Keratinocyte (primary cell): ENCODE results near the gene BLMH. TPM values are rescaled to one million over a fixed set of nuclear protein-coding genes. Genes with fewer than 3 reads are reported as not detected.

Experiments
- DNase-seq: peaks from one replicate; pipeline ENCODE4 v3.0.0-alpha.2; 2011; ENCODE audit warnings: low read depth, missing footprints, low spot score
- FAIRE-seq: peaks from 2 replicates; lab custom pipeline; 2011; peaks lifted over from hg19 to GRCh38; lab: Jason Lieb, UNC
- H2AFZ ChIP-seq: 2 replicates; pipeline ENCODE4 v1.6.0; 2012; ENCODE audit warnings: low read length, control low read depth, inconsistent platforms; ENCODE audit not compliant: control insufficient read depth
- H3K27ac ChIP-seq: 2 replicates; pipeline ENCODE4 v1.5.1; 2011; ENCODE audit warnings: low read length; ENCODE audit not compliant: control insufficient read depth, insufficient read depth
- H3K27me3 ChIP-seq: 3 replicates; pipeline ENCODE4 v1.6.0; 2011; ENCODE audit warnings: low read length; ENCODE audit not compliant: control insufficient read depth, insufficient read depth; ENCODE audit errors: extremely low read depth
- H3K36me3 ChIP-seq, 2 experiments: 2 replicates in 1 of 2; 3 replicates in 1 of 2; pipeline ENCODE4 v1.5.1; 2011; ENCODE audit warnings: low read length in 2 of 2, mild to moderate bottlenecking in 1 of 2; ENCODE audit not compliant: control insufficient read depth in 2 of 2, insufficient read depth in 2 of 2; ENCODE audit errors: extremely low read depth in 1 of 2
- H3K4me1 ChIP-seq: 3 replicates; pipeline ENCODE4 v1.5.1; 2011; ENCODE audit warnings: low read length; ENCODE audit not compliant: control insufficient read depth, insufficient read depth; ENCODE audit errors: extremely low read depth
- H3K4me2 ChIP-seq: 3 replicates; pipeline ENCODE4 v1.6.0; 2011; ENCODE audit warnings: low read depth, low read length; ENCODE audit not compliant: control insufficient read depth, insufficient read depth; ENCODE audit errors: extremely low read depth
- H3K4me3 ChIP-seq, 3 experiments: fragments of 200-600 bp in 1 of 3; sonication (generic) in 1 of 3; 2 replicates in 2 of 3; 3 replicates in 1 of 3; pipeline ENCODE4 v1.5.1; 2011 to 2016; ENCODE audit warnings: low read length in 3 of 3, mild to moderate bottlenecking in 3 of 3, control low read depth in 2 of 3, inconsistent platforms in 1 of 3, low read depth in 1 of 3, mixed read lengths in 1 of 3, mixed run types in 1 of 3, moderate library complexity in 1 of 3; ENCODE audit not compliant: control insufficient read depth in 2 of 3, insufficient read depth in 2 of 3; ENCODE audit errors: extremely low read depth in 1 of 3
- H3K79me2 ChIP-seq: 2 replicates; pipeline ENCODE4 v1.6.0; 2012; ENCODE audit warnings: low read length; ENCODE audit not compliant: control insufficient read depth, insufficient read depth
- H3K9ac ChIP-seq: 3 replicates; pipeline ENCODE4 v1.6.0; 2011; ENCODE audit warnings: low read length; ENCODE audit not compliant: control insufficient read depth, insufficient read depth; ENCODE audit errors: extremely low read depth
- H3K9me1 ChIP-seq: 3 replicates; pipeline ENCODE4 v1.6.0; 2011; ENCODE audit warnings: low read length; ENCODE audit not compliant: control insufficient read depth, insufficient read depth; ENCODE audit errors: extremely low read depth
- H3K9me3 ChIP-seq: 2 replicates; pipeline ENCODE4 v1.5.1; 2012; ENCODE audit warnings: low read depth, low read length; ENCODE audit not compliant: control insufficient read depth
- H4K20me1 ChIP-seq: 3 replicates; pipeline ENCODE4 v1.6.0; 2011; ENCODE audit warnings: low read length; ENCODE audit not compliant: control insufficient read depth, insufficient read depth; ENCODE audit errors: extremely low read depth
- EZH2 ChIP-seq: IDR thresholded peaks from one replicate; pipeline ENCODE4 v1.6.1; 2012; ENCODE audit warnings: inconsistent platforms, mild to moderate bottlenecking, low read length, moderate library complexity
- dilution Hi-C: fragments of 300-500 bp; cut with MboI; formaldehyde crosslinking; loops from one replicate; pipeline ENCODE4 v1.7.0; 2020; ENCODE audit warnings: low sequenced_read_pairs; ENCODE audit not compliant: extremely low pct_ligation_motif_present
- polyA plus RNA-seq, 5 experiments: library from polyadenylated mRNA; depleted of rRNA in 3 of 5; stranded (reverse) in 3 of 5; stranded (forward) in 1 of 5; unstranded in 1 of 5; fragments of >200 nt; gene quantifications; 1 replicate in 1 of 5; 2 replicates in 3 of 5; 3 replicates in 1 of 5; pipeline versions ENCODE4 v1.2.1 to v1.2.3, GENCODE V29; 2011 to 2012; ENCODE audit warnings: missing spikeins in 2 of 5, low read depth in 1 of 5, low replicate concordance in 1 of 5
- TF ChIP-seq, protein P1 (sequence below), 3 experiments: IDR thresholded peaks in 1 of 3; conservative IDR thresholded peaks in 1 of 3; optimal IDR thresholded peaks in 1 of 3; 2 replicates in 2 of 3; 3 replicates in 1 of 3; pipeline versions ENCODE3 to v1.5.1; 2011; ENCODE audit warnings: low read length in 3 of 3, mild to moderate bottlenecking in 3 of 3, moderate library complexity in 2 of 3, control low read depth in 1 of 3, inconsistent platforms in 1 of 3; ENCODE audit not compliant: insufficient read depth in 2 of 3; ENCODE audit errors: extremely low read depth in 1 of 3

Gene BLMH
- polyA plus RNA-seq, 1 donor (not counting 4 experiments of a cell fraction or from before 2014, with no cell fraction given): 4.2 TPM

- peaks cover 9% of the 10 kb centered on the region for H3K27me3 ChIP-seq
- FAIRE-seq (no peak), DNase-seq (no peak)
- no peak overlapping the region for H3K4me2 ChIP-seq
- TF ChIP-seq, protein P1, sequence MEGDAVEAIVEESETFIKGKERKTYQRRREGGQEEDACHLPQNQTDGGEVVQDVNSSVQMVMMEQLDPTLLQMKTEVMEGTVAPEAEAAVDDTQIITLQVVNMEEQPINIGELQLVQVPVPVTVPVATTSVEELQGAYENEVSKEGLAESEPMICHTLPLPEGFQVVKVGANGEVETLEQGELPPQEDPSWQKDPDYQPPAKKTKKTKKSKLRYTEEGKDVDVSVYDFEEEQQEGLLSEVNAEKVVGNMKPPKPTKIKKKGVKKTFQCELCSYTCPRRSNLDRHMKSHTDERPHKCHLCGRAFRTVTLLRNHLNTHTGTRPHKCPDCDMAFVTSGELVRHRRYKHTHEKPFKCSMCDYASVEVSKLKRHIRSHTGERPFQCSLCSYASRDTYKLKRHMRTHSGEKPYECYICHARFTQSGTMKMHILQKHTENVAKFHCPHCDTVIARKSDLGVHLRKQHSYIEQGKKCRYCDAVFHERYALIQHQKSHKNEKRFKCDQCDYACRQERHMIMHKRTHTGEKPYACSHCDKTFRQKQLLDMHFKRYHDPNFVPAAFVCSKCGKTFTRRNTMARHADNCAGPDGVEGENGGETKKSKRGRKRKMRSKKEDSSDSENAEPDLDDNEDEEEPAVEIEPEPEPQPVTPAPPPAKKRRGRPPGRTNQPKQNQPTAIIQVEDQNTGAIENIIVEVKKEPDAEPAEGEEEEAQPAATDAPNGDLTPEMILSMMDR (optimal IDR thresholded peaks at IDR 0.05 in 1 of 3, IDR thresholded peaks at IDR 0.05 in 1 of 3, conservative IDR thresholded peaks at IDR 0.05 in 1 of 3; ENCODE audit: extremely low read depth in 1 of 3, insufficient read depth in 2 of 3, low read length in 3 of 3): no peak
- TF ChIP-seq EZH2: no peak
- H3K9ac ChIP-seq: no peak overlapping the region
- no peaks in the 10 kb centered on the region for H3K9me1 ChIP-seq
- no peaks in the 10 kb centered on the region for H4K20me1 ChIP-seq
- H3K4me1 ChIP-seq: no peaks in the 10 kb centered on the region
- no peak overlapping the region for H3K4me3 ChIP-seq
- no peaks in the 10 kb centered on the region for H3K79me2 ChIP-seq
- H3K9me3 ChIP-seq: no peaks in the 10 kb centered on the region
- no peak overlapping the region for H3K27ac ChIP-seq
- H3K36me3 ChIP-seq: no peaks in the 10 kb centered on the region
- dilution Hi-C loops: no loop called here
- H2AFZ ChIP-seq: no peak overlapping the region
Measured at GRCh38 chr17:30248786-30249185, 43.0 kb downstream of the BLMH start.

DNA sequence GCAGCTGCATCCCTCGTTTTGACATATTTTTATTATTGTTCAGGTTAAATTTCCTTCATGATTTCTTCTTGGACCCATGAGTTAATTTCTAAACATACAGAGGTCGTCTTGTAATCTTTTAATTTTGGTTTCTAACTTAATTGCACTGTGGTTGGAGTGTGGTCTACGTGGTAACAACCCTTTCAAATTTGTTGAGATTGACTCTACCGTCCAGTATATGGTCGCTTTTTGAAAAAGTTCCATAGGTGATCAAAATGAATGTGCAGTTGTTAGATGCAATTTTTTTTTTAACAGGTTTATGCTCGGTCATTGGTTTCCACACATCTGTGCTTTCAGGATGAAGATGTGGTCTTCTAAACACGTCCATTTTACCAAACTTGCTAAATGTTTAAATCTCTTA, 45.3 kb downstream of the BLMH start:
- no peaks in the 10 kb centered on the region for H3K9me1 ChIP-seq
- H3K79me2 ChIP-seq: no peaks in the 10 kb centered on the region
- TF ChIP-seq, protein P1 (optimal IDR thresholded peaks at IDR 0.05 in 1 of 3, IDR thresholded peaks at IDR 0.05 in 1 of 3, conservative IDR thresholded peaks at IDR 0.05 in 1 of 3; ENCODE audit: extremely low read depth in 1 of 3, insufficient read depth in 2 of 3, low read length in 3 of 3): no peak
- TF ChIP-seq EZH2: no peak
- no peak overlapping the region for H3K9ac ChIP-seq
- DNase-seq (no peak), FAIRE-seq (no peak)
- no peaks in the 10 kb centered on the region for H4K20me1 ChIP-seq
- peaks cover 10% of the 10 kb centered on the region for H3K27me3 ChIP-seq
- H3K4me2 ChIP-seq: no peak overlapping the region
- dilution Hi-C loops: no loop called here
- H2AFZ ChIP-seq: no peak overlapping the region
- H3K9me3 ChIP-seq: no peaks in the 10 kb centered on the region
- H3K36me3 ChIP-seq: no peaks in the 10 kb centered on the region
- H3K4me1 ChIP-seq: no peaks in the 10 kb centered on the region
- no peak overlapping the region for H3K4me3 ChIP-seq
- no peak overlapping the region for H3K27ac ChIP-seq
